Rectal smooth muscle tissue (tissue), 1 donor: Measurements from ENCODE around the gene ZNF644.
"Not testable (repeated sequence)": the region's sequence is repeated elsewhere in the genome, so short reads cannot be mapped to it uniquely, and the experiment has no call there.

Experiments used
- H3K27ac ChIP-seq: one replicate; pipeline ENCODE4 v1.7.0; 2013; ENCODE audit warnings: low read depth, low read length, inconsistent platforms
- H3K27me3 ChIP-seq: one replicate; pipeline ENCODE4 v1.7.0; 2013; ENCODE audit warnings: low read length; ENCODE audit not compliant: control insufficient read depth, insufficient read depth
- H3K36me3 ChIP-seq: one replicate; pipeline ENCODE4 v1.7.0; 2013; ENCODE audit warnings: low read length; ENCODE audit not compliant: control insufficient read depth, insufficient read depth
- H3K4me1 ChIP-seq: one replicate; pipeline ENCODE4 v1.7.0; 2013; ENCODE audit warnings: low read length; ENCODE audit not compliant: control insufficient read depth, insufficient read depth
- H3K4me3 ChIP-seq: one replicate; pipeline ENCODE4 v1.7.0; 2013; ENCODE audit warnings: low read length
- H3K9ac ChIP-seq: one replicate; pipeline ENCODE4 v1.7.0; 2013; ENCODE audit warnings: low read length

Gene ZNF644

DNA sequence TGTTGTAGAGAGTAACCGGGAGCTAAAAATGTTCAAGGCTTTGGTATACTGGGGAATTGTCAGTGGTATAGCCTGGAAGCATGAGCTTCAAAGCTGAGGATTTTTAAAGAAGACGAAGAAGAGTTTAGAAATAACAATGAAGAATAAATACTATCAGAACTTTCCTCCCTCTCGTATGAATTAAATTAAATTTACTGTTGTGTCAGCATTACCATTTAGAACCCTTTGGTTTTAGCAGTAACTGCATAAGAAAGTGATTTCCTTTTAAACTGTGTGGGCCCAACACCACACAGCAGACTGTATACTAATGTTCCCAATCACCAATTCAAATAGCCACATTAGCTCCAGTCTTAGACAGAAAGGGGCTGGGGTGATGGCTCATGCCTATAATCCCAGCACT, 122.6 kb downstream of the ZNF644 start:
- Histone ChIP-seq H3K36me3 (no peaks in the 10 kb centered on the region), H3K4me1 (peaks cover 2% of the 10 kb centered on the region), H3K4me3 (no peak overlapping the region), H3K9ac (no peak overlapping the region), H3K27me3 (no peaks in the 10 kb centered on the region), H3K27ac (no peak overlapping the region)

DNA sequence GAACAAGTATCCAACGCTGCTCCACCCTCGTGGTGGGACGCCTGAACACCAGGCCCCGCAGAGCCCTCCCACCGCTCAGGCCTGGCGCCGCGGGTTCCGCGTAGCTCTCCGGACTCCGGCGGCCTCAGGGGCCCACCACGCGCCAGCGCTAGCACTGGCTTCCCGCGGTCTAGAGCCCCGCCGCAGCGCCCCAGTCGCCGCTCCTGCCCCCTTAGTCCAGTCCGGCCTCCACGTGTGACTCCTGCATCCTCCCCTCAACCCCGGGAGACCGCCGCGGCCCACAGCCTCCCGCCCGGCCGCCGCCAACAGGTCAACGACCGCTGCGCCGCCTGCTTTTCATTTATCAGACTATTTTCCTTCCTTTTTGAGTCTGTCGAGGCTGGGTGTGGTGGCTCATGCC, 128.2 kb downstream of the ZNF644 start:
- not testable (repeated sequence) for H3K27ac ChIP-seq, H3K36me3 ChIP-seq, H3K27me3 ChIP-seq, H3K9ac ChIP-seq, H3K4me3 ChIP-seq, H3K4me1 ChIP-seq

DNA sequence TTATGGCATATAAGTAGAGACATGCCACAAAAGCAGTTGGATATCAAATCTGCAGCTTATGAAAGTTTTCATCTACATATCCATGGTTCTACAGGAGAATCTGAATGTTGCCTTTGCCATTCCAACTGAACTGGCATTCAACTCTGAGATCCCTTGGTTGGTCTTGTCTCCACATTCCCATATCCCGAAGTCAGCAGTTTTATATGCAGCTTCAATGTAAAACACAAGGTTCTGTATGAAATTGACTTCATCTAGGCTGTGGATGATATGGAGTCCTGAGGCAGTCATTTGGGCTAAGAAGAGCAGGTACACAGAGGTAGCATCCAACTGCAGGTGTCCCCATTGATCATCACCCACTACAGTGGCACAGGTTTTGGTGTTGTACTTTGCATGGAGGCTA, 129.0 kb downstream of the ZNF644 start:
- not testable (repeated sequence) for H3K36me3 ChIP-seq, H3K4me1 ChIP-seq, H3K9ac ChIP-seq, H3K4me3 ChIP-seq, H3K27me3 ChIP-seq, H3K27ac ChIP-seq

DNA sequence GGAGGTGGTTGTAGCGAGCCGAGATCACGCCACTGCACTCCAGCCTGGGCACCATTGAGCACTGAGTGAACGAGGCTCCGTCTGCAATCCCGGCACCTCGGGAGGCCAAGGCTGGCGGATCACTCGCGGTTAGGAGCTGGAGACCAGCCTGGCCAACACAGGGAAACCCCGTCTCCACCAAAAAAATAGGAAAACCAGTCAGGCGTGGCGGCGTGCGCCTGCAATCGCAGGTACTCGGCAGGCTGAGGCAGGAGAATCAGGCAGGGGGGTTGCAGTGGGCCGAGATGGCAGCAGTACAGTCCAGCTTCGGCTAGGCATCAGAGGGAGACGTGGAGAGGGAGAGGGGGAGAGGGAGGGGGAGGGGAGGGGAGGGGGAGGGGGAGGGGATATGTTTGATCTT, 129.6 kb downstream of the ZNF644 start:
- H3K4me3 ChIP-seq, H3K27me3 ChIP-seq, H3K4me1 ChIP-seq, H3K27ac ChIP-seq, H3K9ac ChIP-seq, H3K36me3 ChIP-seq: not testable (repeated sequence)

DNA sequence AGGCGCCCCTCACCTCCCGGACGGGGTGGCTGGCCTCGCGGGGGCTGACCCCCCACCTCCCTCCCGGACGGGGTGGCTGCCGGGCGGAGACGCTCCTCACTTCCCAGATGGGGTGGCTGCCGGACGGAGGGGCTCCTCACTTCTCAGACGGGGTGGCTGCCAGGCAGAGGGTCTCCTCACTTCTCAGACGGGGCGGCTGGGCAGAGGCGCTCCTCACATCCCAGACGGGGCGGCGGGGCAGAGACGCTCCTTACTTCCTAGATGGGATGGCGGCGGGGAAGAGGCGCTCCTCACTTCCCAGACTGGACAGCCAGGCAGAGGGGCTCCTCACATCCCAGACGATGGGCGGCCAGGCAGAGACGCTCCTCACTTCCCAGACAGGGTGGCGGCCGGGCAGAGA, 130.1 kb downstream of the ZNF644 start:
- not testable (repeated sequence) for H3K9ac ChIP-seq, H3K4me1 ChIP-seq, H3K27ac ChIP-seq, H3K27me3 ChIP-seq, H3K36me3 ChIP-seq, H3K4me3 ChIP-seq

DNA sequence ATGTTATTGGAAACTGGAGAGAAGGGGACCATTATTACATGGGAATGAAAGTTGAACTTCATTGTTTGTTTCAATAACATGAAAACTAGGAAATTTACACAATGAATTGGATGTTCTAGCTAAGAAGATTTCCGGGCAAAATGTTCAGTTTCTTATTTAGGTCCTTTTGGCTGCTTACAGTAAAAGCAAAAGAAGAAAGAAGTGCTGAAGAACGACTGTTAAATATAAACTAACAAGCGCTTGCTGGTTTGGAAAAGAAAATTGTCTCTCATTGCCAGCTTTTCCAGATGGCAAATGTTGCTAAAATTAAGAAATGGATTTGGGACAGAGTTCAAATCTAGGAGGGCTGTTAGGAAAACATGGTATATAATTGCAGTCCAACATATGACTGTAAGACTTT, 139.6 kb downstream of the ZNF644 start:
- H3K27me3 ChIP-seq: no peaks in the 10 kb centered on the region
- no peak overlapping the region for H3K27ac ChIP-seq
- H3K4me1 ChIP-seq: no peaks in the 10 kb centered on the region
- no peaks in the 10 kb centered on the region for H3K36me3 ChIP-seq
- H3K4me3 ChIP-seq: no peak overlapping the region
- no peak overlapping the region for H3K9ac ChIP-seq

DNA sequence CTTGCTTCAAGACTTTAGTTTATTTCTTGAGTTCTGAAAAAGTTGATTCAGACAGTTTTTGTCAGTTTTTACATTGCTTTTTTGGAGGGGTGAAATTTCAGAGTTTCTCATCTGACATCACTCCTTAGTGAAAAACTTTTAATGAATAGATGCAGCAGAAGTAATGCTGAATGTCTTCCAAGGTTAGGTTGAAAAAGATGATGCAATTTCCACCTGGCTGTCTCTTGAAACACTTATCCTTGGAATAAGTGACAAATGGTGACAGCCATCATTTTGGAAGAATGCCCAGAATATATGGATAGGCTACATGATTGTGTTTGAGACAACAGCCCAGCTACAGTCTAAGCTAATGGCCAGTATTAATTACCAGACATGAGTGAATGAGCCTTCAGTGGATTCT, 140.8 kb downstream of the ZNF644 start:
- no peak overlapping the region for H3K9ac ChIP-seq
- no peaks in the 10 kb centered on the region for H3K36me3 ChIP-seq
- H3K4me3 ChIP-seq: no peak overlapping the region
- H3K27me3 ChIP-seq: no peaks in the 10 kb centered on the region
- no peaks in the 10 kb centered on the region for H3K4me1 ChIP-seq
- no peak overlapping the region for H3K27ac ChIP-seq

DNA sequence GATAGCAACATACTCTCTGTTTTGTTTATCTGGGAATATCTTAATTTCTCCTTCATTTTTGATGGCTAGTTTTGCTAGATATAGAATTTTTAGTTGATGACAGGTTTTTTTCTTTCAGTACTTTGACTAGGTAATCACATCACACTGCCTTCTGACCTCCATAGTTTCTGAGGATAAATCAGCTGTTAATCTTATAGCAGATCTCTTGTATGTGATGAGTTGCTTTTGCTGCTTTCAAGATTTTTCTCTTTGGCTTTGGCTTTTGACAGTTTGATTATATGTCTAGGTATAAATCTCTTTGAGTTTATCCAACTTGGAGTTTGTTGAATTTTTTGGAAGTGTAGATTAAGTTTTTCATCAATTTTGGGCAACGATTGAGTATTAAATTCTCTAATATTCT, 142.6 kb downstream of the ZNF644 start:
- no peak overlapping the region for H3K27ac ChIP-seq
- no peak overlapping the region for H3K9ac ChIP-seq
- no peaks in the 10 kb centered on the region for H3K4me1 ChIP-seq
- no peaks in the 10 kb centered on the region for H3K36me3 ChIP-seq
- H3K27me3 ChIP-seq: no peaks in the 10 kb centered on the region
- no peak overlapping the region for H3K4me3 ChIP-seq

DNA sequence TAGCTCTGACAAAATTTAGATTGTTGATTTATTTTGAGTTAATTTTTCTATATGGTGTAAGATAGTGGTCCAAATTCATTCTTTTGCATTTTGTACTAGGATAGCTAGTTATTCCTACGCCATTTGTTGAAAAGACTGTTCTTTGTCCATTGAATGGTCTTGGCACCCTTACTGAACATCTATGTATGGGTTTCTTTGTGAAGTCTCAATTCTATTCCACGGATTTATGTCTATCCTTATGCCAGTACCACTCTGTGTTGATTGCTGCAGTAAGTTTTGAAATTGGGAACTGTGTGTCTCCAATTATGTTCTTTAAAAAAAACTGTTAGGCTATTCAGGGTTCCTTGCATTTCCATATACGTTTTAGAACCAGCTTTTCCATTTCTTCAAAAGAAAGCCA, 145.7 kb downstream of the ZNF644 start:
- H3K27me3 ChIP-seq: no peaks in the 10 kb centered on the region
- H3K36me3 ChIP-seq: no peaks in the 10 kb centered on the region
- H3K4me3 ChIP-seq: no peak overlapping the region
- no peak overlapping the region for H3K9ac ChIP-seq
- H3K27ac ChIP-seq: no peak overlapping the region
- no peaks in the 10 kb centered on the region for H3K4me1 ChIP-seq
